ENCODE results near the gene GALNTL6. TPM values are rescaled to one million over a fixed set of nuclear protein-coding genes. Genes with fewer than 3 reads are reported as not detected.

The GALNTL6 gene
- total RNA-seq, 1 experiment from 2014 or later, result not detected

DNA sequence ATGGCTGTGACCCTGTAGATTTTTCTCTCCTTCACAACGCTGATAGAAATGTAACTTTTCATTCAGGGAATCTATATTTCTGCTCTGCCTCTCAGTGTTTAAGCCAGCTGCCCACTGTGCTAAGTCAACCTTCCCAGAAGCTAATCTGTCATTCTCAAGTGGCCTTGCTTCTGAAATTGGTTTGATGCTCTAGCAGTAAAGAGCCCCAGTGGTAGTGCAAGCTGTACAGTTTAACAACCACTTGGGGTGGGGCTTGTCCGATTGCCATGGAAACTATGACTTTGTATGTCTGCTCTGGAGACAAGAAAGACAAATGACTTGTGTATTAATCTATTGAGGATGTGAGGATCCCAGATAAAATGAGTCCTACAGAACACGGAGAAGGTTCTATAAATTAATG, 734.5 kb downstream of the GALNTL6 start:
- Histone ChIP-seq H3K27me3 (ENCODE audit: insufficient read depth, low read depth) (no peaks in the 10 kb centered on the region), H2AFZ (no peak overlapping the region), H3K36me3 (ENCODE audit: low read depth) (no peaks in the 10 kb centered on the region), H3K79me2 (ENCODE audit: low read depth) (no peaks in the 10 kb centered on the region), H3K4me2 (no peak overlapping the region), H3K9me3 (ENCODE audit: insufficient read depth, low read depth) (no peaks in the 10 kb centered on the region), H4K20me1 (ENCODE audit: insufficient read depth) (no peaks in the 10 kb centered on the region), H3K4me3 (no peak overlapping the region), H3K9me2 (ENCODE audit: insufficient read depth) (no peaks in the 10 kb centered on the region), H3F3A (ENCODE audit: insufficient read depth, low read depth) (no peaks in the 10 kb centered on the region), H3K27ac (no peak overlapping the region), H3K4me1 (replicated peaks; ENCODE audit: insufficient read depth) (no peaks in the 10 kb centered on the region)
- POLR2A ChIA-PET (ENCODE audit: unreplicated experiment), result no interaction called here
- CTCF ChIA-PET, result no interaction called here
- intact Hi-C loops (cut with micrococcal nuclease; ENCODE audit: unreplicated experiment), result no loop called here
- BruUV-seq (replicated peaks), result no TSS peak
- no peak for DNase-seq
- no peak for TF ChIP-seq EZH2 (IDR thresholded peaks at IDR 0.05; ENCODE audit: low read depth)
- TF ChIP-seq, protein P1, sequence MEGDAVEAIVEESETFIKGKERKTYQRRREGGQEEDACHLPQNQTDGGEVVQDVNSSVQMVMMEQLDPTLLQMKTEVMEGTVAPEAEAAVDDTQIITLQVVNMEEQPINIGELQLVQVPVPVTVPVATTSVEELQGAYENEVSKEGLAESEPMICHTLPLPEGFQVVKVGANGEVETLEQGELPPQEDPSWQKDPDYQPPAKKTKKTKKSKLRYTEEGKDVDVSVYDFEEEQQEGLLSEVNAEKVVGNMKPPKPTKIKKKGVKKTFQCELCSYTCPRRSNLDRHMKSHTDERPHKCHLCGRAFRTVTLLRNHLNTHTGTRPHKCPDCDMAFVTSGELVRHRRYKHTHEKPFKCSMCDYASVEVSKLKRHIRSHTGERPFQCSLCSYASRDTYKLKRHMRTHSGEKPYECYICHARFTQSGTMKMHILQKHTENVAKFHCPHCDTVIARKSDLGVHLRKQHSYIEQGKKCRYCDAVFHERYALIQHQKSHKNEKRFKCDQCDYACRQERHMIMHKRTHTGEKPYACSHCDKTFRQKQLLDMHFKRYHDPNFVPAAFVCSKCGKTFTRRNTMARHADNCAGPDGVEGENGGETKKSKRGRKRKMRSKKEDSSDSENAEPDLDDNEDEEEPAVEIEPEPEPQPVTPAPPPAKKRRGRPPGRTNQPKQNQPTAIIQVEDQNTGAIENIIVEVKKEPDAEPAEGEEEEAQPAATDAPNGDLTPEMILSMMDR (conservative IDR thresholded peaks at IDR 0.05), result no peak

DNA sequence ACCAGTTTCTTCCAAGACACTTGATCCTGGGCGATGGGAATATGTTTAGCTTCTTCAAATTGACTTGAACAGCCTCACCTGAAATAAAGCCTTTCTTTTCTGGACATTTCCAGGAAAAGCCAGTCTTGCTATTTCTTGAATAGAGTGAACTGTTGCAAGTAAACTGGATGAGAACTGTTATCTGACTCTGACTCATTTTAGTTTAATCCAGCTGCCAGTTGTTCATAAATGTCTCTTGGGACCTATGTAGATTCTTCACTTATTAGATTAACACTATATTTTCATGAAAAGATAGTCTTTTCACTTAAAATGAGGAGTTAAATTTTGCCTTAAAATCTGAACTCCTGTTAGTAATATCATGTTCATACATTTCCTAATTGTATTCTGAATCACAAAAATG, 740.0 kb downstream of the GALNTL6 start:
- H3K4me2 ChIP-seq, result no peak overlapping the region
- no peaks in the 10 kb centered on the region for H3K27me3 ChIP-seq (ENCODE audit: insufficient read depth, low read depth)
- H2AFZ ChIP-seq, result no peak overlapping the region
- H3K4me1 ChIP-seq (replicated peaks; ENCODE audit: insufficient read depth), result no peaks in the 10 kb centered on the region
- TF ChIP-seq, protein P1 (conservative IDR thresholded peaks at IDR 0.05), result no peak
- TF ChIP-seq EZH2 (IDR thresholded peaks at IDR 0.05; ENCODE audit: low read depth), result no peak
- no peaks in the 10 kb centered on the region for H3K9me2 ChIP-seq (ENCODE audit: insufficient read depth)
- no peak for DNase-seq
- no TSS peak for BruUV-seq (replicated peaks)
- no peak overlapping the region for H3K4me3 ChIP-seq
- ChIA-PET POLR2A (ENCODE audit: unreplicated experiment) (no interaction called here), CTCF (no interaction called here)
- H4K20me1 ChIP-seq (ENCODE audit: insufficient read depth), result no peaks in the 10 kb centered on the region
- intact Hi-C loops (cut with micrococcal nuclease; ENCODE audit: unreplicated experiment), result no loop called here
- no peak overlapping the region for H3K27ac ChIP-seq
- no peaks in the 10 kb centered on the region for H3F3A ChIP-seq (ENCODE audit: insufficient read depth, low read depth)
- no peaks in the 10 kb centered on the region for H3K9me3 ChIP-seq (ENCODE audit: insufficient read depth, low read depth)
- H3K36me3 ChIP-seq (ENCODE audit: low read depth), result no peaks in the 10 kb centered on the region
- no peaks in the 10 kb centered on the region for H3K79me2 ChIP-seq (ENCODE audit: low read depth)

DNA sequence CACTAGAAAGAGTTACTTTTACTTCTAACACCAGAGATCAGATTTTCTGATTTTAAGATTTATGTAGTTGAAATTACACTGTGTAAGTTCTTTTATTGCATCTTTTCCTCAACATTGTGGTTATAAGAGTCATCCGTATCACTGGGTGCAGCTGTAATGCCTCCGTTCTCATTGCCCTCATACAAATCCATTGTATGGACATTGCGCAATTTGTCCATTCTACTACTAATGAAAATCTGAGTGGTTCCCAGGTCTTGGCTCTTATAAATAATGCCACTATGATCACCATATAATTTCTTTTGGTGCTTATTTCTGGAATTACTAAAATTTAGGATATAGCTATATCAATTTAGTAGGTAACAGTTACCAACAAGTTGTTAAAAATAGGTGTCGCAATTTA, 741.4 kb downstream of the GALNTL6 start:
- no peak overlapping the region for H2AFZ ChIP-seq
- H4K20me1 ChIP-seq (ENCODE audit: insufficient read depth), result no peaks in the 10 kb centered on the region
- no peaks in the 10 kb centered on the region for H3F3A ChIP-seq (ENCODE audit: insufficient read depth, low read depth)
- no peak overlapping the region for H3K4me2 ChIP-seq
- intact Hi-C loops (cut with micrococcal nuclease; ENCODE audit: unreplicated experiment), result no loop called here
- POLR2A ChIA-PET (ENCODE audit: unreplicated experiment), result no interaction called here
- no peaks in the 10 kb centered on the region for H3K27me3 ChIP-seq (ENCODE audit: insufficient read depth, low read depth)
- no peak overlapping the region for H3K4me3 ChIP-seq
- TF ChIP-seq, protein P1 (conservative IDR thresholded peaks at IDR 0.05), result no peak
- TF ChIP-seq EZH2 (IDR thresholded peaks at IDR 0.05; ENCODE audit: low read depth), result no peak
- H3K9me3 ChIP-seq (ENCODE audit: insufficient read depth, low read depth), result no peaks in the 10 kb centered on the region
- BruUV-seq (replicated peaks), result no TSS peak
- CTCF ChIA-PET, result no interaction called here
- no peak overlapping the region for H3K27ac ChIP-seq
- no peaks in the 10 kb centered on the region for H3K4me1 ChIP-seq (replicated peaks; ENCODE audit: insufficient read depth)
- H3K79me2 ChIP-seq (ENCODE audit: low read depth), result no peaks in the 10 kb centered on the region
- H3K36me3 ChIP-seq (ENCODE audit: low read depth), result no peaks in the 10 kb centered on the region
- DNase-seq, result no peak
- no peaks in the 10 kb centered on the region for H3K9me2 ChIP-seq (ENCODE audit: insufficient read depth)
